HUES6 (cell line): Measurements from ENCODE around the gene STIL.
"Not testable (repeated sequence)": the region's sequence is repeated elsewhere in the genome, so short reads cannot be mapped to it uniquely, and the experiment has no call there.

Experiments
- H3K27ac ChIP-seq: 2 replicates; pipeline ENCODE4 v1.7.0; 2013; ENCODE audit warnings: low read depth, mild to moderate bottlenecking, low read length, inconsistent platforms
- H3K27me3 ChIP-seq: 2 replicates; pipeline ENCODE4 v1.6.1; 2013; ENCODE audit warnings: low read length; ENCODE audit not compliant: control insufficient read depth, insufficient read depth
- H3K36me3 ChIP-seq: 2 replicates; pipeline ENCODE4 v1.6.1; 2013; ENCODE audit warnings: low read length; ENCODE audit not compliant: control insufficient read depth, insufficient read depth
- H3K4me1 ChIP-seq: 2 replicates; pipeline ENCODE4 v1.6.1; 2013; ENCODE audit warnings: low read length; ENCODE audit not compliant: control insufficient read depth, insufficient read depth
- H3K4me3 ChIP-seq: 2 replicates; pipeline ENCODE4 v1.5.1; 2013; ENCODE audit warnings: low read depth, low read length
- H3K9ac ChIP-seq: one replicate; pipeline ENCODE4 v1.6.1; 2013; ENCODE audit warnings: mild to moderate bottlenecking, low read length
- H3K9me3 ChIP-seq: 2 replicates; pipeline ENCODE4 v1.6.1; 2013; ENCODE audit warnings: low read depth, low read length; ENCODE audit not compliant: control insufficient read depth, insufficient read depth

Gene STIL

DNA sequence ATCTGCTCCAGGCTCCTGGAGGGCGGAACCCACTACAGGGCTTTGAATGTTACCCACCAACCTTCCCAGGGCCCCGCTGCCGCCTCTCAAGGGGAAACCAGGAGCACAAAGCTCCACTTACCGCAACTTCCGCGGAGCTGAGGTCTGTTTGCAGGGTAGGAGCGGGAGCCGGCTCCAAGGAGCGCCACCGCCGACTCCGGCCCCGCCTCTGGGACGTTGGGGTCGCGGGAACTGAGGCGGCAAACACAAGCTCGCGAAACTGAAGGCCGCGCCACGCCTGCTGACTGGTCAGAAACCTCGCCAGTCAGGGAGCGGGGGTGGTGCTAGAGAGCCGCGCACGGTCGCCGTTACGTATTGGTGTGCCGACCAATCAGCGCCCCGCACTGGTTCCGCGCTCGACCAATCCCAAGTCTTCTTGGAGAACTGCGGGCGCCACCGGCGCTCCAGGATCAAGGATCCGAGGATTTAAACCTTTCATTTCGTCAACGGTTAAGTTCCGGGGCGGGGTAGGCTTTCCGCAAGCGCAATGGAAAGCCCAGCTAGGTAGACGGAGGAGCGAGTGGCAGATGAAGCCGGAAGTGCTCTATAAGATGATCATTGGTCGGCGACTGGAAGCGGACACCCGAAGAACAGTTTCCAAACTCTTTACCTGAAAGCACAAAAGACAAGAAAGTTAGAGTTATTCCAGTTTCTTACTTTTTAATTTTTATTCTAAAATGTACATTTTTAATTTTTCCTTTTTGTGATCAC lies at the start of gene STIL:
Gene STIL, minus strand, starts transcription at position 233 of the 750 bp plus-strand sequence. CDS start 3,828 bp downstream, outside the sequence.
- Histone ChIP-seq H3K9me3 (no peaks in the 10 kb centered on the region), H3K9ac (peak within 1 kb of the TSS; percentile 89), H3K36me3 (peaks cover 27% of the 10 kb centered on the region), H3K27ac (peak within 1 kb of the TSS; percentile 63; the same call in 1 of the 2 replicates), H3K4me3 (peak within 1 kb of the TSS; percentile 80), H3K27me3 (no peaks in the 10 kb centered on the region), H3K4me1 (peaks cover 10% of the 10 kb centered on the region)

DNA sequence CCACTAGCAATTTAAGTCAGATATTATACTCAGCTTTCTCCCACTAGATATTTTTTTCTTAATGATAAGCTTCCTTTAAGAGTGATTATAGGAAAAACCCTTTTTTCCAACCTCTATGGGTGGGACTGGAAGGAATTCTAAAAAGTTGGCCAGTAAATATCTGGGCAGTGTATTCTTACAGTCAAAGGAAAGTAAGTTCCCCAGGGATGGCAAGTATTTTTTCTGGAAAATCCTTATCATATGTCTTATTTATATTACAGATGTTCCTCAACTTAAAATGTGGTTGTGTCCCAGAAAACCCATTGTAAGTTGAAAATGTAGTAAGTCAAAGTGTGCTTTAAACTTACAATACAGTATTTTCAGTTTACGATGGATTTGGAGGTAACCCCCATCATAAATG lies 48.9 kb upstream of the STIL start:
- Histone ChIP-seq H3K4me3 (no peak overlapping the region), H3K9ac (no peak overlapping the region), H3K27me3 (no peaks in the 10 kb centered on the region), H3K27ac (no peak overlapping the region), H3K36me3 (no peaks in the 10 kb centered on the region), H3K9me3 (no peaks in the 10 kb centered on the region), H3K4me1 (no peaks in the 10 kb centered on the region)

DNA sequence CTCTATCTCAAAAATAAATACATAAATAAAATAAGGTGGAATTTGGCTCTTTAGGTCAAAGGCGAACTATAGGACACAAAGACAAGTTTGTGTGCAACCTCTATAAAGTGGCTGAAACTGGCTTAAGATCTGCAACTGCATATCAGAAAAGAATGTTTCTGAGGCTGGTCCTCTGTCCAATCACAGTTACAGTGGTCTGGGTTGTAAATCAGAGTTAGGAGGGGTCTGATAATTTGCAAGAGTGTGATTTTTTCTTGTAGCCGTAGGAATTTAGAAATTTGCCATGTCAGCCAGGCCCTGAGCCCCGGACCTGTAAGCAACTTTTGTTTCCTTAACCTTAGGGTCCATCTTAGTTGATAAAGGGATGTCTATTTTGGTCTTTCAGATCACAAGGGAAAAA lies 47.4 kb upstream of the STIL start:
- H3K27me3 ChIP-seq, result no peaks in the 10 kb centered on the region
- no peaks in the 10 kb centered on the region for H3K36me3 ChIP-seq
- no peak overlapping the region for H3K4me3 ChIP-seq
- H3K27ac ChIP-seq, result no peak overlapping the region
- H3K9me3 ChIP-seq, result no peaks in the 10 kb centered on the region
- no peaks in the 10 kb centered on the region for H3K4me1 ChIP-seq
- no peak overlapping the region for H3K9ac ChIP-seq

GRCh38 chr1:47351305-47351704 lies 37.4 kb upstream of the STIL start:
- Histone ChIP-seq H3K9ac (no peak overlapping the region), H3K27ac (no peak overlapping the region), H3K4me1 (no peaks in the 10 kb centered on the region), H3K36me3 (no peaks in the 10 kb centered on the region), H3K27me3 (no peaks in the 10 kb centered on the region), H3K9me3 (no peaks in the 10 kb centered on the region), H3K4me3 (no peak overlapping the region)

- Histone ChIP-seq H3K27me3 (no peaks in the 10 kb centered on the region), H3K9ac (no peak overlapping the region), H3K4me1 (no peaks in the 10 kb centered on the region), H3K36me3 (no peaks in the 10 kb centered on the region), H3K4me3 (no peak overlapping the region), H3K27ac (no peak overlapping the region), H3K9me3 (no peaks in the 10 kb centered on the region)
Observed at GRCh38 chr1:47348246-47348645, 34.3 kb upstream of the STIL start.

- Histone ChIP-seq H3K4me1 (no peaks in the 10 kb centered on the region), H3K4me3 (no peak overlapping the region), H3K9ac (no peak overlapping the region), H3K9me3 (no peaks in the 10 kb centered on the region), H3K27ac (no peak overlapping the region), H3K36me3 (no peaks in the 10 kb centered on the region), H3K27me3 (no peaks in the 10 kb centered on the region)
Observed at GRCh38 chr1:47347735-47348134, 33.8 kb upstream of the STIL start.

GRCh38 chr1:47346979-47347378 lies 33.0 kb upstream of the STIL start:
- H3K27me3 ChIP-seq, H3K36me3 ChIP-seq, H3K4me3 ChIP-seq, H3K27ac ChIP-seq, H3K9ac ChIP-seq, H3K4me1 ChIP-seq, H3K9me3 ChIP-seq: not testable (repeated sequence)

GRCh38 chr1:47340227-47340626 lies 26.3 kb upstream of the STIL start:
- Histone ChIP-seq H3K27me3 (no peaks in the 10 kb centered on the region), H3K4me1 (no peaks in the 10 kb centered on the region), H3K9me3 (no peaks in the 10 kb centered on the region), H3K4me3 (no peak overlapping the region), H3K27ac (no peak overlapping the region), H3K9ac (no peak overlapping the region), H3K36me3 (no peaks in the 10 kb centered on the region)

DNA sequence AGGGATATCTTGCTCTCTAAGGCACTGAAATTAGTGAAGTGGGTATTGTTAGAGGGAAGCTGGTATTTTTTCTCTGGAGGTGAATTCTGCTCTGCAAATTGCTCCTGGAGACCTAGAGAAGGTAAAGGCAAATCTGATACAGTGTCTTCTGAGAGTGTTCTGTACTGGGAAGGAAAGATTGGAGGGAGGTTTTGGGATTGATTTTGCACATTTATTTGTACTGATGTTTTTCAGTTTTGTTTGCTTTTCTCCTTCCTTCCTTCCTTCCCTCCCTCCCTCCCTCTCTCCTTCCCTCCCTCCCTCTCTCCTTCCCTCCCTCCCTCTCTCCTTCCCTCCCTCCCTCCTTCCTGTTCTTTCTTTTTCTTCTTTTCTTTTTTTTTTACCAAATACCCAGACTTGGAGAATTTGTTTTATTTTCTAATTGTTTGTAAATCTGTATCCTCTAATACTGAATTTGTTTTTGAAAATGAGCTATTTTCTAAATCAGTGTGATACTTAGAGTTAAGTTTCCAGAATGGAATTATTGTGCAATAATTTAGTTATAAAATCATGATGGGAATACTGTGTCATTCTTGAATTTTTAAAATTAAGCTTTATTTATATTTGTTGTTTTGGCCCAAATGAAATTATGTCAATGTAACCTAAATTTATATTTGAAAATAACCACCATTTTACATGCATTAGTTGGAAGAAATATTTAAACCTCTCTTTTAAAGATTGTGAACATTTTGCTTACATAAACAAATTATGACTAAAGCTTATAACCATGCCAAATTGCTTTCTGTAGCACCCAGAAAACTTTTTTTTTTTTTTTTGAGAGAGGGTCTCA lies 24.5 kb upstream of the STIL start:
- Histone ChIP-seq H3K36me3 (no peaks in the 10 kb centered on the region), H3K4me3 (no peak overlapping the region), H3K9ac (no peak overlapping the region), H3K4me1 (peaks cover 5% of the 10 kb centered on the region; the same call in 1 of the 2 replicates), H3K27ac (no peak overlapping the region), H3K27me3 (no peaks in the 10 kb centered on the region), H3K9me3 (no peaks in the 10 kb centered on the region)

DNA sequence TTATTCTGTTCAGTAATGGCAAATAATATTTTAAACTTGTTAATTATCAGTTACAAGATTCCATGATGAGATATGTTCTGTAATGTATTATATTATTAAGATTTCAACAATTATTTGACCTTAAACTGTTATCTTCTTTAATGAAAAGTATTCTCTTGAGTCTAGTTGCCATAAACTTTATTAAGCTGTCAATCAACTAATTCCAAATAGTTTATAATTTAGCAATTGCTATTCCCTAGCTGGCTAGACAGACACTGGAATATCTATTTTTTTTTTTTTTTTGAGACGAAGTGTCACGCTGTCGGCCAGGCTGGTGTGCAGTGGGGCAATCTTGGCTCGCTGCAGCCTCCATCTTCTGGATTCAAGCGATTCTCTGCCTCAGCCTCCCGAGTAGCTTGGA lies 23.4 kb upstream of the STIL start:
- peaks cover 12% of the 10 kb centered on the region; the same call in 1 of the 2 replicates for H3K4me1 ChIP-seq
- H3K9me3 ChIP-seq, result no peaks in the 10 kb centered on the region
- no peak overlapping the region for H3K27ac ChIP-seq
- no peaks in the 10 kb centered on the region for H3K27me3 ChIP-seq
- no peak overlapping the region for H3K4me3 ChIP-seq
- H3K9ac ChIP-seq, result no peak overlapping the region
- no peaks in the 10 kb centered on the region for H3K36me3 ChIP-seq

- Histone ChIP-seq H3K36me3 (no peaks in the 10 kb centered on the region), H3K9ac (peak overlapping the region; percentile 74), H3K4me3 (peak overlapping the region; percentile 99), H3K27ac (peak overlapping the region; percentile 79; the same call in 1 of the 2 replicates), H3K4me1 (peaks cover 12% of the 10 kb centered on the region; the same call in 1 of the 2 replicates), H3K27me3 (no peaks in the 10 kb centered on the region), H3K9me3 (no peaks in the 10 kb centered on the region)
Observed at GRCh38 chr1:47334765-47335435, 21.0 kb upstream of the STIL start.
